Activated CD8-positive, alpha-beta memory T cell treated with anti-CD3 and anti-CD28 coated beads, Interleukin-2, amount 50 U/mL, for 1 hour (primary cell): ENCODE data around the gene HSBP1L1.

Source experiments
- DNase-seq: peaks from one replicate; pipeline ENCODE4 v3.0.0-alpha.2; 2020; ENCODE audit errors: extremely low read depth

The HSBP1L1 gene

GRCh38 chr18:79964330-79965118 is at the start of gene HSBP1L1:
Gene HSBP1L1, plus strand, starts transcription at chr18:79964643. Its CDS starts 93 bp downstream, at chr18:79964736.
- no peak for DNase-seq

- no peak for DNase-seq
Observed at GRCh38 chr18:79915161-79916127, 49.0 kb upstream of the HSBP1L1 start.

GRCh38 chr18:79916128-79916494 is 48.3 kb upstream of the HSBP1L1 start:
- no peak for DNase-seq

- DNase-seq: no peak
Observed at GRCh38 chr18:79916546-79917168, 47.8 kb upstream of the HSBP1L1 start.

GRCh38 chr18:79917169-79917852 is 47.1 kb upstream of the HSBP1L1 start:
- no peak for DNase-seq

GRCh38 chr18:79917853-79918614 is 46.4 kb upstream of the HSBP1L1 start:
- DNase-seq: no peak

- no peak for DNase-seq
Observed at GRCh38 chr18:79918615-79919011, 45.8 kb upstream of the HSBP1L1 start.

- DNase-seq: no peak
Observed at GRCh38 chr18:79919089-79919488, 45.4 kb upstream of the HSBP1L1 start.

- no peak for DNase-seq
Observed at GRCh38 chr18:79921984-79922965, 42.2 kb upstream of the HSBP1L1 start.

- DNase-seq: no peak
Observed at GRCh38 chr18:79922971-79923411, 41.5 kb upstream of the HSBP1L1 start.

- DNase-seq: no peak
Observed at GRCh38 chr18:79923896-79924585, 40.4 kb upstream of the HSBP1L1 start.

- no peak for DNase-seq
Observed at GRCh38 chr18:79924814-79925731, 39.4 kb upstream of the HSBP1L1 start.

GRCh38 chr18:79926306-79926705 is 38.1 kb upstream of the HSBP1L1 start:
- no peak for DNase-seq

GRCh38 chr18:79926715-79927606 is 37.5 kb upstream of the HSBP1L1 start:
- DNase-seq: no peak

GRCh38 chr18:79927607-79928562 is 36.6 kb upstream of the HSBP1L1 start:
- DNase-seq: no peak

GRCh38 chr18:79928563-79928960 is 35.9 kb upstream of the HSBP1L1 start:
- no peak for DNase-seq
